Brain microvascular endothelial cell (primary cell): ENCODE results near the gene XDH.

Source experiments
- DNase-seq: peaks from one replicate; pipeline ENCODE4 v3.0.0-alpha.2; 2020
- H3K27ac ChIP-seq: fragments of 250-450 bp; sonication (Bioruptor Pico); 2 replicates; pipeline ENCODE4 v1.5.1; 2020; ENCODE audit warnings: mild to moderate bottlenecking, moderate library complexity
- H3K27me3 ChIP-seq: fragments of 250-450 bp; sonication (Bioruptor Pico); replicated peaks from 2 replicates; pipeline ENCODE4 v1.5.1; 2020; ENCODE audit warnings: mild to moderate bottlenecking
- H3K36me3 ChIP-seq: fragments of 250-450 bp; sonication (Bioruptor Pico); replicated peaks from 2 replicates; pipeline ENCODE4 v1.5.1; 2020; ENCODE audit warnings: mild to moderate bottlenecking
- H3K4me3 ChIP-seq: 2 replicates; pipeline ENCODE4 v1.5.1; 2011; ENCODE audit warnings: low read depth, mild to moderate bottlenecking, control low read depth, low read length, moderate library complexity
- in situ Hi-C: cut with HindIII; loops from 2 replicates; pipeline ENCODE4 v1.10.0; 2017; ENCODE audit warnings: low sequenced_read_pairs, low pct_ligation_motif_present
- TF ChIP-seq, protein P1 (sequence below): IDR thresholded peaks from 2 replicates; pipeline ENCODE4 v1.5.1; 2011; ENCODE audit warnings: low read depth, mild to moderate bottlenecking, moderate library complexity, low read length, control low read depth, inconsistent platforms; ENCODE audit errors: missing control alignments

Gene XDH

DNA sequence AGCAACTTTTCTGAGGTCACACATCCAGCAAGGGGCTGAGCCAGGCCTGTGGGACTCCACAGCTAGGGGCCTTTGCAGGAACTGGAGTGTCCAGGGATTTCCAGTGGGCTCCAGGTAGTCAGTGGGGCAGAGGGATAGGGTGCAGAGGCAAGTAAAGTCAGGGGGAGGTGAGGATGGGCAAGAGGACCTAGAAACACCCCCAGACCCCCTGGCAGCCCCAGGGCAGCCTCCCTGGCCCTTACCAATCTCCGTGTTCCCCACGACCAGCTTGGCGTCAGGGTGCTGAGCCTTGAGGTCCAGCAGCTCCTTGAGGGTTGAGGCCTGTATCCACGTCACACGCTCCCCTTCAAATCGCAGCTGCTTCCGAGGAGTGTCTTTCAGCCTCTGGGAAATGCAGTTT, 28.4 kb downstream of the XDH start:
- no peak for DNase-seq
- in situ Hi-C loops: no loop called here
- no peaks in the 10 kb centered on the region for H3K36me3 ChIP-seq
- no peak overlapping the region for H3K27ac ChIP-seq
- H3K4me3 ChIP-seq: no peak overlapping the region
- H3K27me3 ChIP-seq: no peaks in the 10 kb centered on the region
- TF ChIP-seq, protein P1, sequence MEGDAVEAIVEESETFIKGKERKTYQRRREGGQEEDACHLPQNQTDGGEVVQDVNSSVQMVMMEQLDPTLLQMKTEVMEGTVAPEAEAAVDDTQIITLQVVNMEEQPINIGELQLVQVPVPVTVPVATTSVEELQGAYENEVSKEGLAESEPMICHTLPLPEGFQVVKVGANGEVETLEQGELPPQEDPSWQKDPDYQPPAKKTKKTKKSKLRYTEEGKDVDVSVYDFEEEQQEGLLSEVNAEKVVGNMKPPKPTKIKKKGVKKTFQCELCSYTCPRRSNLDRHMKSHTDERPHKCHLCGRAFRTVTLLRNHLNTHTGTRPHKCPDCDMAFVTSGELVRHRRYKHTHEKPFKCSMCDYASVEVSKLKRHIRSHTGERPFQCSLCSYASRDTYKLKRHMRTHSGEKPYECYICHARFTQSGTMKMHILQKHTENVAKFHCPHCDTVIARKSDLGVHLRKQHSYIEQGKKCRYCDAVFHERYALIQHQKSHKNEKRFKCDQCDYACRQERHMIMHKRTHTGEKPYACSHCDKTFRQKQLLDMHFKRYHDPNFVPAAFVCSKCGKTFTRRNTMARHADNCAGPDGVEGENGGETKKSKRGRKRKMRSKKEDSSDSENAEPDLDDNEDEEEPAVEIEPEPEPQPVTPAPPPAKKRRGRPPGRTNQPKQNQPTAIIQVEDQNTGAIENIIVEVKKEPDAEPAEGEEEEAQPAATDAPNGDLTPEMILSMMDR: no peak

DNA sequence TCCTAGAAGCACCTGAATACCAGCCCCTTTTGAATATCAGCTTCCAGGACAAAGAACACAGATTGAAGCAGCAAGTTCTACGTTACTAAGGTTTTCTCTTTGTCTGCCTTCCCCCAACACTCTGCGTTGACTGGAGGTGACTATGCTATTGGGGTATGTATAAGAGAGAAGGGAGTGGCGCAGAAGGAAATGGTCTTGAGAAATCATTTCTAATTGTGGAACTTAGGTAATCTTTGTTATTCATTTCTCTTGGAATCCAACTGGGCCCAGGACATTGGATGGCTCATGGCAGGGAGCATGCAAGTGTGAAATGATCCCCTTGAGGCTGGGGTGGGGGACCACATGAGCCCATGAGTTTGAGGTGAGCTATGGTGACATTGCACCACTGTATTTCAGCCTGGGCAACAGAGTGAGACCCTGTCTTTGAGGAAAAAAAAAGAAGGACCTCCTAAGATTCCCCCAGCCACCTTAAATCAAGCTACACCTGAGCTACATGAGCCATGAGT, 29.7 kb downstream of the XDH start:
- H3K4me3 ChIP-seq: no peak overlapping the region
- no peaks in the 10 kb centered on the region for H3K36me3 ChIP-seq
- in situ Hi-C loops: no loop called here
- no peaks in the 10 kb centered on the region for H3K27me3 ChIP-seq
- peak; percentile 80 for DNase-seq
- peak overlapping the region; percentile 94 for H3K27ac ChIP-seq
- TF ChIP-seq, protein P1: no peak

DNA sequence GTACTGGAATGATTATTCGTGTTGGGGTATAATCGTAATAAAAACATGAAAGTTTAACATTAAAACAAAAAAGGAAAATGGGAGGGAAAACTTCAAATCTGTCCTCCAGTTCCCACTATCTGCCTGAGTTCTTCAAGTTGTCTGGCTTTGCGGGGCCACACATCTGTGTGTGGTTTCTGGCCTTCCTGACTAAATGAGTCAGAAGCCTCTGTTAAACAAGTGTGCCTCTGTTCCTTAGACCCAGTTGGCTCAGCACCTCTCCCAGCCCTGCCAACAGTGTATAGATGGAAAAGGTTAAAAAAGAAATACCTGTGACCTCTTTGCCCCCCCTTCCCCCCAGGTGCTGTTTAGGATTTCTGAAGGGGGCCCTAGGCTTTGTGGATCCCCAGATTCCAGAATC, 30.2 kb downstream of the XDH start:
- in situ Hi-C loops: no loop called here
- Histone ChIP-seq H3K36me3 (no peaks in the 10 kb centered on the region), H3K27me3 (no peaks in the 10 kb centered on the region), H3K27ac (peak overlapping the region; percentile 94), H3K4me3 (no peak overlapping the region)
- peak; percentile 87 for DNase-seq
- TF ChIP-seq, protein P1: no peak

DNA sequence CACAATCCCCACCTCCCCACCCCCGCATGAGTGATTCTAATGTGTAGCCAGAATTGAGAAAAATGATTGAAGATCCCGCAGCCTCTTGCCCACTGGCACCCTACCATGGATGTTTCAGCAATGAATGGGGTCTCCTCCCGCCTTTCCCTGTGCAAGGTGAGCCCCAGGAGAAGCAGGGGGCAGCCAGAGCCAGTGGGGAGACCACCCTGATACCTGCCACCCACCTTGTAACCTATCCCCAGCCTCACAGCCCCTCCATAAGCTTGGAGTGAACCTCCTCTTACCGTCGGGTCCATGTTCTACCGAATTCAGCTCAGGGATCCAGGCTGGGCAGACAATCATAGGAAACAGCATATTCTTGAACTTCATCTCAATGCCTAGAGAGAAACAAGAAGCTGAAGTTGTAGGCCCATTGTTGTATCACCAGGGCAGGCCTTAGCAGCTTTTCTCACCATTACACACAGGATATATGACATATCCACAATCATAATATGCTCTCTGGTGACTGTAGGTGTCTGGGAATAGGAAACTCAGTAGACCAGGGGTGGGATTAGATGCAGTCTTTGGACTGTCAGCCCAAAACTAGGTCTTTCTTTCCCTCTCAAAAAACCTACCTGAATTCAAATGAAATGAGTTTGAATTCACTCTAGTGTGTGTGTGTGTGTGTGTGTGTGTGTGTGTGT, 30.9 kb downstream of the XDH start:
- Histone ChIP-seq H3K36me3 (no peaks in the 10 kb centered on the region), H3K27ac (peak overlapping the region; percentile 94), H3K4me3 (no peak overlapping the region), H3K27me3 (no peaks in the 10 kb centered on the region)
- TF ChIP-seq, protein P1: no peak
- in situ Hi-C loops: no loop called here
- peak; percentile 29 for DNase-seq

DNA sequence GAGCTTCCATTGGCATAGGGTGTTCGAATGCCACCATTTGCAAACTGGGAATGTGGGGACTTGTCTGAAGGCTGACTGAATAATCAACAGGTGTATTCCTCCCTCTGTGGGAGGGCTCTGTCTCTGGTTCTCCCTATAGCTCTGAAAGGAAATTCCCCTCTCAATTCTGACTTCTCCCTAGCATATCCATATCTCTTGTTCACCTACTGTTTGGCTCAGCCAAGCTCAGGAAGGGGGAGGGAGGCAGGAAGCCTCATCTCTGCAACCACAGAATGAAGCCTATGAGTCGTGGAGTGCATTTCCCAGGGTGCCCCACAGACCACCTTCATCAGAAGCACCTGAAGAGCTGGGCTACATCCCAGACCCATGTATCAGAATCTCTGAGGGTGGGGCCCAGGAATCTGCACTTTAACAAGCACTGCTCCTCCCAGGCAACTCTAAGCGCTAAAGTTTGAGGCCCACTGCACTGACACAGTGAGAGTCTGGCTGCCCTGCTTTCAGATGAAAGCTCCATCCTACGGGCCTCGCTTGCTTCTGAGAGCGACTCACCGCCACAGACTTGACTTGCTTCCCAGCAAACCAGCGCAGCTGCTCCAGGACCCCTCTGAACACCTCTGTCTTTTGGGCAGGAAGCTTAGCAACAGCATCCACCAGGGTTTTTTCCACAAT, 32.0 kb downstream of the XDH start:
- TF ChIP-seq, protein P1: no peak
- DNase-seq: peak; percentile 11
- Histone ChIP-seq H3K36me3 (no peaks in the 10 kb centered on the region), H3K27ac (no peak overlapping the region), H3K27me3 (no peaks in the 10 kb centered on the region), H3K4me3 (no peak overlapping the region)
- in situ Hi-C loops: no loop called here

DNA sequence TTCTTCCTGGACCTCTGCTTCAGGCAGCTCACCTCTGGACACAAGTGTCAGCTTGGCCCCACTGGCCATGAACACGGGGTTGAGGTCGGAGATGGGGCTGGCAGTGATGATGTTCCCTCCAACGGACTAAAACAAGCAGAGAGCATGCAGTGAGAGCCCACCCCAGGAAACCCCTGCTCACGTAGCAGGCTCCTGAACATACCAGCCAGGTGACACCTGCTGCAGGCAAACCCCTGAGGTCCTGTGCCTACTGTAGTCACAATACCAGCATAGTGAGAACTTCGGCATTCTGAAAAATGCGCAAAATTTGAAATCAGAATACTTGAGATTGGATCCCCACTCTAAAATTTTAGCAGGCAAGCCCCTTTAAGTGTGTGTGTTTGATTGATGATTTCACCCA, 32.9 kb downstream of the XDH start:
- Histone ChIP-seq H3K36me3 (no peaks in the 10 kb centered on the region), H3K27me3 (no peaks in the 10 kb centered on the region), H3K4me3 (no peak overlapping the region), H3K27ac (no peak overlapping the region)
- in situ Hi-C loops: no loop called here
- no peak for DNase-seq
- TF ChIP-seq, protein P1: no peak
